ENCODE data around the gene PALLD. TPM values are rescaled to one million over a fixed set of nuclear protein-coding genes. Genes with fewer than 3 reads are reported as not detected.

PALLD gene
- total RNA-seq, 1 experiment from 2014 or later, result 27.6 TPM

GRCh38 chr4:168811786-168812651 lies 315.2 kb downstream of the PALLD start:
- CTCF ChIA-PET, result no interaction called here
- H3K36me3 Mint-ChIP-seq (ENCODE audit: insufficient read depth, unreplicated experiment), result peaks cover 4% of the 10 kb centered on the region

GRCh38 chr4:168812806-168813205 lies 316.0 kb downstream of the PALLD start:
- no peak overlapping the region for H3K4me3 Mint-ChIP-seq (ENCODE audit: low read depth, unreplicated experiment)
- no peak for DNase-seq
- H3K36me3 Mint-ChIP-seq (ENCODE audit: insufficient read depth, unreplicated experiment), result peaks cover 4% of the 10 kb centered on the region
- TF ChIP-seq, protein P1, sequence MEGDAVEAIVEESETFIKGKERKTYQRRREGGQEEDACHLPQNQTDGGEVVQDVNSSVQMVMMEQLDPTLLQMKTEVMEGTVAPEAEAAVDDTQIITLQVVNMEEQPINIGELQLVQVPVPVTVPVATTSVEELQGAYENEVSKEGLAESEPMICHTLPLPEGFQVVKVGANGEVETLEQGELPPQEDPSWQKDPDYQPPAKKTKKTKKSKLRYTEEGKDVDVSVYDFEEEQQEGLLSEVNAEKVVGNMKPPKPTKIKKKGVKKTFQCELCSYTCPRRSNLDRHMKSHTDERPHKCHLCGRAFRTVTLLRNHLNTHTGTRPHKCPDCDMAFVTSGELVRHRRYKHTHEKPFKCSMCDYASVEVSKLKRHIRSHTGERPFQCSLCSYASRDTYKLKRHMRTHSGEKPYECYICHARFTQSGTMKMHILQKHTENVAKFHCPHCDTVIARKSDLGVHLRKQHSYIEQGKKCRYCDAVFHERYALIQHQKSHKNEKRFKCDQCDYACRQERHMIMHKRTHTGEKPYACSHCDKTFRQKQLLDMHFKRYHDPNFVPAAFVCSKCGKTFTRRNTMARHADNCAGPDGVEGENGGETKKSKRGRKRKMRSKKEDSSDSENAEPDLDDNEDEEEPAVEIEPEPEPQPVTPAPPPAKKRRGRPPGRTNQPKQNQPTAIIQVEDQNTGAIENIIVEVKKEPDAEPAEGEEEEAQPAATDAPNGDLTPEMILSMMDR (IDR thresholded peaks at IDR 0.05; ENCODE audit: unreplicated experiment), result no peak
- no peak overlapping the region for H3K27ac Mint-ChIP-seq (ENCODE audit: unreplicated experiment)
- H3K9me3 Mint-ChIP-seq (ENCODE audit: low read depth, unreplicated experiment), result peaks cover 4% of the 10 kb centered on the region
- peaks cover 14% of the 10 kb centered on the region for H3K27me3 Mint-ChIP-seq (ENCODE audit: unreplicated experiment)
- peaks cover 19% of the 10 kb centered on the region for H3K4me1 Mint-ChIP-seq (ENCODE audit: low read depth, unreplicated experiment)
- BruUV-seq (replicated peaks), result no TSS peak
- CTCF ChIA-PET, result no interaction called here
- intact Hi-C loops (cut with micrococcal nuclease; ENCODE audit: unreplicated experiment), result no loop called here

More at GRCh38 chr4:168811786-168812651, 315.2 kb downstream of the PALLD start:
- H3K4me1 Mint-ChIP-seq (ENCODE audit: low read depth, unreplicated experiment), result peaks cover 19% of the 10 kb centered on the region
- H3K4me3 Mint-ChIP-seq (ENCODE audit: low read depth, unreplicated experiment), result no peak overlapping the region
- no TSS peak for BruUV-seq (replicated peaks)
- peaks cover 4% of the 10 kb centered on the region for H3K9me3 Mint-ChIP-seq (ENCODE audit: low read depth, unreplicated experiment)
- TF ChIP-seq, protein P1 (IDR thresholded peaks at IDR 0.05; ENCODE audit: unreplicated experiment), result no peak
- peaks cover 14% of the 10 kb centered on the region for H3K27me3 Mint-ChIP-seq (ENCODE audit: unreplicated experiment)
- intact Hi-C loops (cut with micrococcal nuclease; ENCODE audit: unreplicated experiment), result no loop called here
- H3K27ac Mint-ChIP-seq (ENCODE audit: unreplicated experiment), result no peak overlapping the region
- DNase-seq, result no peak

GRCh38 chr4:168813890-168814289 lies 317.0 kb downstream of the PALLD start:
- no peak for DNase-seq
- Mint-ChIP-seq H3K4me1 (ENCODE audit: low read depth, unreplicated experiment) (peaks cover 19% of the 10 kb centered on the region), H3K9me3 (ENCODE audit: low read depth, unreplicated experiment) (peaks cover 4% of the 10 kb centered on the region), H3K36me3 (ENCODE audit: insufficient read depth, unreplicated experiment) (peaks cover 4% of the 10 kb centered on the region), H3K27ac (ENCODE audit: unreplicated experiment) (no peak overlapping the region), H3K4me3 (ENCODE audit: low read depth, unreplicated experiment) (no peak overlapping the region), H3K27me3 (ENCODE audit: unreplicated experiment) (peaks cover 14% of the 10 kb centered on the region)
- BruUV-seq (replicated peaks), result no TSS peak
- TF ChIP-seq, protein P1 (IDR thresholded peaks at IDR 0.05; ENCODE audit: unreplicated experiment), result no peak
- intact Hi-C loops (cut with micrococcal nuclease; ENCODE audit: unreplicated experiment), result no loop called here
- CTCF ChIA-PET, result no interaction called here

- CTCF ChIA-PET, result no interaction called here
- BruUV-seq (replicated peaks), result no TSS peak
- peaks cover 4% of the 10 kb centered on the region for H3K36me3 Mint-ChIP-seq (ENCODE audit: insufficient read depth, unreplicated experiment)
- H3K9me3 Mint-ChIP-seq (ENCODE audit: low read depth, unreplicated experiment), result no peaks in the 10 kb centered on the region
- no peak for DNase-seq
- H3K27me3 Mint-ChIP-seq (ENCODE audit: unreplicated experiment), result no peaks in the 10 kb centered on the region
- intact Hi-C loops (cut with micrococcal nuclease; ENCODE audit: unreplicated experiment), result loop anchor here (2.0 kb wide), 1 partner anchor 15 kb away; no protein-coding TSS in a partner anchor
- no peak overlapping the region for H3K27ac Mint-ChIP-seq (ENCODE audit: unreplicated experiment)
- H3K4me1 Mint-ChIP-seq (ENCODE audit: low read depth, unreplicated experiment), result peaks cover 16% of the 10 kb centered on the region
- TF ChIP-seq, protein P1 (IDR thresholded peaks at IDR 0.05; ENCODE audit: unreplicated experiment), result no peak
- no peak overlapping the region for H3K4me3 Mint-ChIP-seq (ENCODE audit: low read depth, unreplicated experiment)
These were observed 318.8 kb downstream of the PALLD start for GRCh38 chr4:168815379-168816345.

All from Calu3 (cell line).